ENCODE results near the gene YPEL4. TPM values are rescaled to one million over a fixed set of nuclear protein-coding genes. Genes with fewer than 3 reads are reported as not detected.
A peak's percentile ranks its signal among the peaks of the same experiment; 100 is the strongest.
"Not testable (repeated sequence)": the region's sequence is repeated elsewhere in the genome, so short reads cannot be mapped to it uniquely, and the experiment has no call there.

Gene YPEL4, protein sequence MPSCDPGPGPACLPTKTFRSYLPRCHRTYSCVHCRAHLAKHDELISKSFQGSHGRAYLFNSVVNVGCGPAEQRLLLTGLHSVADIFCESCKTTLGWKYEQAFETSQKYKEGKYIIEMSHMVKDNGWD
- 0.59 TPM for total RNA-seq
- long read RNA-seq, partial matches to known transcripts = 0 of 4 reads
- long read RNA-seq, other reads (novel, unspliced or antisense) = 4 of 4 reads

DNA sequence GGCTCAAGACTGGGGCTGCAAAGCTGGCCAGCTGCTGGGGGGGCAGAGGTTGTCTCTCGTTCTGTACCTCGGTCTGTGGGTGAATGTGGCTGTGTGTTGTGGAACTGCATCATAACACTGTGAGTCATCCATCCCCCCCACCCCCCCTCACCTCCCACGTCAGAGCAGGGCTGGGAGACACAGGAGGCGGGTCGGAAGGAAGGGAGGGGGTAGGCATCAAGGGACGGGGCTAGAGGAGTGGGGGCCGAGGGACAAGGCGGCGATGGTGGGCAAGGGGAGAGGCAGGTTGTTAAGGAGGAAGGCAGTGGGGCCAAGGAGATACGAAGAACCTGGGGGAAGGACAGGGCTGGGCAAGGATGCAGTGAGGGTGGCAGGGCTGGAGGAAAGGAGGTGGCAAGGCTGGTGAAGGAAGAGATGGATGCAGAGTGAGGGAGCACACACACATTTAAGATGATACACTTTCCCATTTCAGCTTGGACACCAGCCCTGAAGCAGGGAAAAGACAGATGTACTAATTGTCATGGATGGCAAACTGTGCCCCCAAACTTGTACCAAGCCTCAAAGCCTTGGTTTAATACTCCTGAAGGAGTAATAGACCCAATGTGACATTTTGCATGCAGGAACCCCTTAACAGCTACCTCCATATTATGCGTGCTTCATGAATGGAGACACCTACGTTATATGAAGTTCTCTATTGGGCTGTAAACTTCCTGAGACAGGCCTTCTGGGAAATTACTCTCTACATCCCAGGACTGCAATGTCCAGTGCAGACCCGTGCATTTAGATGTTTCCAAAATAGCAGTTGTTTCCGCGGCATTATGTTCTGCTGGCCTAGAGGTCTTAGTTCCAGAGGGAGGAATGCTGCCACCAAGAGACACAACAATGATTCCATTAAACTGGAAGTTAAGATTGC is at the start of gene YPEL4:
Gene YPEL4 (minus strand): TSS at position 87 of the 913 bp plus-strand sequence. CDS start 2,805 bp downstream, outside the sequence.
- DNase-seq (ENCODE audit: low spot score) = no peak
- intact Hi-C loops (cut with DNase I) = loop anchor here (5.0 to 10.0 kb wide), 2 partner anchors 155 to 303 kb away; no protein-coding TSS in a partner anchor

DNA sequence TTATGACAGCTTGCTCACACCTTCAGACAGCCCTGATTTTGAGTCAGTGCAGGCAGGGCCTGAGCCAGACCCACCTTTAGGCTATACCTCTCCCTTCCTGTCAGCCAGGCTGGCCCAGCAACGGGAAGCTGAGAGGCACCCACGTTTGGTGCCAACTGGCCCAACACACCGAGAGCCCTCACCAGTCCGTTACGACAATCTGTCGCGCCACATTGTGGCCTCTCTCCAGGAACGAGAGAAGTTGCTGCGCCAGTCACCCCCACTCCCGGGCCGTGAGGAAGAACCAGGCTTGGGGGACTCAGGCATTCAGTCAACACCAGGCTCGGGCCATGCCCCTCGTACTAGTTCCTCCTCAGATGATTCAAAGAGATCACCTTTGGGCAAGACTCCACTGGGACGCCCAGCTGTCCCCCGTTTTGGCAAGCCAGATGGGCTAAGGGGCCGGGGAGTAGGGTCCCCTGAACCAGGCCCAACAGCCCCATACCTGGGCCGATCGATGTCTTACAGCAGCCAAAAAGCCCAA is 49.2 kb upstream of the YPEL4 start:
- no peak for DNase-seq (ENCODE audit: low spot score)
- intact Hi-C loops (cut with DNase I) = no loop called here

DNA sequence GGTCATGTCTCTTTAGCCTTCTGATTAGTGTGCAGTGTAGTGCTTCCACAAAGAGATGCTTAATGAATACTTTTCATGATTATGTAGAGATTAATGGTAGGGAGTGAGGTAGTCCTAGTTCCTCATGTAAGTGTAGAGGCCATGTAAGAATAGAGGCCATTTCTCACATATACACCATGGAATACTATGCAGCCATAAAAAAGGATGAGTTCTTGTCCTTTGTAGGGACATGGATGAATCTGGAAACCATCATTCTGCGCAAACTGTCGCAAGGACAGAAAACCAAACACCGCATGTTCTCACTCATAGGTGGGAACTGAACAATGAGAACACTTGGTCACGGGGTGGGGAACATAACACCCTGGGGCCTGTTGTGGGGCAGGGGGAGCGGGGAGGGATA is 40.8 kb upstream of the YPEL4 start:
- DNase-seq (ENCODE audit: low spot score); intact Hi-C loops (cut with DNase I): not testable (repeated sequence)

DNA sequence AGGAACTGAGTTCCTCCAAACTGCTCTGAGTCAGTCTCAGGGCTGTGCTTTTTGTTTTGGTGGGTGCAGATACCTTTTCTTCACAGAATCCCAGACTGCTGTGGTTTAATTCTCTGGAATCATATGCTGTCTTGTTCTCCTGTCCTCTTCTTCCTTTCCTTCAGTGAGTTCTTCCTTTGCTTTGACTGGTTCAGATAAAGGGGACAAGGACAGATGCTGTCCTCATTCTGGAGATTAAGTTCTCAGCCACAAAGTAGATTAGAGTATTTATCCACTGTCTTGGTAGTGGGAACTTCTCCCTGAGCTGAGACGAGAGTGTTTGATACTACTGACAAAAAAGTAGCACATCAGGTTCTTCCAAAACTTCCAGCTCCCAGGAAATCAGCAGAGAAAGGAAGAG is 31.5 kb upstream of the YPEL4 start:
- intact Hi-C loops (cut with DNase I) = no loop called here
- no peak for DNase-seq (ENCODE audit: low spot score)

DNA sequence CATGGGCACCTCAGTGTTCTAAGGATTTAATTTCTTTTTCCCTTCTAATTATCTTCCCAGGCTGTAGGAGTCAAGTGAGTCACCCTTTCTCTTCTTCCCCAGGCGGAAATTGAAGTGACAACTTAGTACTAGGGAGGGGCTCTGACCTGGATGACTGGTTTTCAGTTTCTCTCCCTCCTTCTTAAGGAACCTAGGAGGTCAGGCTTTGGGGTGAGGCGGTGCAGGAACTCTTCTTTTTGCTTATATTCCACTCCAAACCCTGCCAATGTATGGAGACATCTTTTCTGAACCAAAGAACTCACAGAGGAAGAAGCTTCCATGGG is 30.8 kb upstream of the YPEL4 start:
- intact Hi-C loops (cut with DNase I) = no loop called here
- no peak for DNase-seq (ENCODE audit: low spot score)

DNA sequence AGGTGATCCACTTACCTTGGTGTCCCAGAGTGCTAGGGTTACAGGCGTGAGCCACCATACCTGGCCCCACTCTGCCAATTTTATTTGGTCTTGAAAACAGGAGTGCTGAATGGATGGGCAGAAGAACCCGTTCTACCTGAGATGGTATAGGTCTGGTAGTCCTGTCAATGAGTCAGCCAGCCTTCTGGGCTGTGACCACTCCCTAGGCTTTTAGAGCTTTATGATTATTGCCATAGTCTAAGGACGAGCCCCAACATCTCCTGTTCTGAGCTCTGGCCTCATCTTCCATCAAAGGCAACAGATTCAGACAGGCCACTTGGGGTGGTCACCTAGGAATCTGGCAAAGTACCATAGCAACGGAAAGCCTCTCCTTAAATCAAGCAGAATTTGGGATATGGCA is 29.7 kb upstream of the YPEL4 start:
- intact Hi-C loops (cut with DNase I) = no loop called here
- no peak for DNase-seq (ENCODE audit: low spot score)

DNA sequence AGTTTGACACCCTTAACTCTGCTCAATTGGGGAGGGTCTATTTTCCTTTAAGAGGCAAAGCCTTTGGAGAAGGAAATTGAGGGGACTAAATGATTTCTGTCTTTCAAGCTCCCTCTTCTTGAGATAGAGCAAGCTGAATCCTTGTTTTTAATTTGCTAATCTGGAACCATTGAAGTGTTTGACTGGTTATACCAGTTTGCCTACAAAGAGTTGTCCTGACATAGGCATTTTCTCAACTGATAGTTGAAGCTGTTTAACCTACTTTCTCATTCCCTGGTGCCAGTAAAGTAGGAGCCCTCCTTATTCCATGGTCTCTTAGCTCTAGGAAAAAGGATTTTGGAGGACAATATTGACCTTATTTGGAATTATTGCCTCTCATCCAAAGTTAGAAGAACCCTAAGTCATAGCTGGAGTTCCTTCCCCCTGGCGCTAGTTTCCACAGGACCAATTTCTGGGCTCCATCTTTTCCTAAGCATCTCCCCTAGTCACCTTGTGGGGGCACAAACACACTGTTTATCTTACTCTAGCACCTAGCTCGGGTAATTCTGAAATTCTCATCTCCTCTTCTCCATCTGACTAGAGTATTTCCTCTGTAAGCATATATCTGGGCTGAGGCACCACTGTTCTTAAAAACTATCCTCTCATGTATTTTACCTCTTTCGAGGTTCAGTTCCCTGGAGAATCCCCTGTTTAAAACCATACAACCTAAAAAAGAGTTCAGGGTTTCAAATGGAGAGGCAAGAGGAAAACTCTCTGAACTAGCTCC is 25.6 kb upstream of the YPEL4 start:
- no peak for DNase-seq (ENCODE audit: low spot score)
- intact Hi-C loops (cut with DNase I) = no loop called here

DNA sequence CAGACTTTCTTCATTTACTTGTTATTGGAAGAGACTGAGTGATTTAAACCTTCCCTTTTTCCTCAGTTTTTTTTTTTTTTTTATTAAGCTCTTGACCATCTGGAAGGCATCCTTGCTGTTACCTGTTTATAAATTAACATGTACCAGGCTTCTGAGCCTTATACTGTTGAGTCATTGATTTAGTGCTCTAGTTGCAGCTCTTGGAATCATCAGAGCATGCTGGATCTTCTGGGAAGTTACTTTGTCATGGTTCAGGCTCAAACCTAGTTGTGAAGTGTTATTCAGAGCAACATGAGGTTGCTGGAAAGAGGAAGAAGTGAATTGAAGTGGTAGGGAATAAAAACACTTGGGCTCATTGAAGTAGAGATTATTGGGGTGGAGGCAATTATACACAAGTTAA is 24.5 kb upstream of the YPEL4 start:
- intact Hi-C loops (cut with DNase I) = no loop called here
- DNase-seq (ENCODE audit: low spot score) = no peak

DNA sequence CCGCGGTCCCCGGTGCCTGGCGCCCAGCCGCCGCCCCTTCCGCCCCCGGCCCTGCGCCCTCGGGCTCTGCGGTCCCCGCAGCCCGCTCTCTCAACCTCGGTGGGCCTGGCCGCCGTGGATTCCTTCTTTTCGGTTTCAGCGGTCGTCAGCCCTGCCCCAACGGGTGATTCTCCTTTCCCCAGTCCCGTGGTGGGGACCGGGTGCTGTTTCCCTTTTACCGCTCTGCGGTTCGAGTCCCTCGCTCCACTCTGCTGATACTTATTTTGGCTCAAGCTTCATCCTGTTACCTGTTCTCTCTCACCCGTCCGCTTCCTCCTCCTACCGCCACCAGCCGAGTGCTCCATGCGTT is 18.7 kb upstream of the YPEL4 start:
- no peak for DNase-seq (ENCODE audit: low spot score)
- intact Hi-C loops (cut with DNase I) = loop anchor here (5.0 kb wide), 2 partner anchors 44 to 74 kb away; partner anchors contain the start of genes MED19, SELENOH and TMX2

DNA sequence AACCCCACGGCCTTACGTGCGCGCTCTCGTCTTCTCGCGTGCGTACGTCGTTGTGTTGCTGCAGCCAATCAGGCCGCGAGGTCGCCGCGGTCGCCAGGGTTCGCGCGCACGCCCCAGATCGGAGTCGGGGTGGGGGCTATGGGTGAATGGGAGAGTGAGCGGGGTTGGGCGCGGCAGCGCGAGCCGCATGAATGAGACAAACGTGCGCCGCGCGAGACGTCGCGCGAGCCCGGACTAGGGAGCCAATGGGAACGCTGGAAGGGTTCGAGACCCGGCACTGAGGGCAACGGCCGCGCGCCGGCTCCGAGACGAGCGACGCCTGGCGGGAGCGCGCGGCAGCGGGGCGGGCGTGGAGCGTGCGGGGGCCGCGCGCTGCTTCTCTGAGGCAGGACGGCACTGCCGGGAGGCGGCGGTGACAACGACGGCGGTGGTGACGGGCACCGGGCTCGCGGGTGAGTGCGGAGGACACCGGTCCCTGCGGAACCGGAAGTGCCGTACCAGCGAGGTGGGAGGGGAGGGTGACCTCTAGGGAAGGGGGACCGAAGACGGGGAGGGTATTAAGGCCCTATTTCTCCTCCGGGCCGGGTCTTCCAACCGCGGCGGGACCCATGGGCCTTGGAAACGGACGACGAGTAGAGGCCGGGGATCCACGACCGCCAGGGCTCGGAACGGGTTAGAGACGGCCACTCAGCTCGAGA is 18.2 kb upstream of the YPEL4 start, which contains the start of gene ZDHHC5:
Gene ZDHHC5 (plus strand): TSS at position 379 of the 698 bp plus-strand sequence. CDS start 4,977 bp downstream, outside the sequence.
- intact Hi-C loops (cut with DNase I) = loop anchor here (5.0 kb wide), 2 partner anchors 44 to 74 kb away; partner anchors contain the start of genes MED19, SELENOH and TMX2
- DNase-seq (ENCODE audit: low spot score) = peak; percentile 99

DNA sequence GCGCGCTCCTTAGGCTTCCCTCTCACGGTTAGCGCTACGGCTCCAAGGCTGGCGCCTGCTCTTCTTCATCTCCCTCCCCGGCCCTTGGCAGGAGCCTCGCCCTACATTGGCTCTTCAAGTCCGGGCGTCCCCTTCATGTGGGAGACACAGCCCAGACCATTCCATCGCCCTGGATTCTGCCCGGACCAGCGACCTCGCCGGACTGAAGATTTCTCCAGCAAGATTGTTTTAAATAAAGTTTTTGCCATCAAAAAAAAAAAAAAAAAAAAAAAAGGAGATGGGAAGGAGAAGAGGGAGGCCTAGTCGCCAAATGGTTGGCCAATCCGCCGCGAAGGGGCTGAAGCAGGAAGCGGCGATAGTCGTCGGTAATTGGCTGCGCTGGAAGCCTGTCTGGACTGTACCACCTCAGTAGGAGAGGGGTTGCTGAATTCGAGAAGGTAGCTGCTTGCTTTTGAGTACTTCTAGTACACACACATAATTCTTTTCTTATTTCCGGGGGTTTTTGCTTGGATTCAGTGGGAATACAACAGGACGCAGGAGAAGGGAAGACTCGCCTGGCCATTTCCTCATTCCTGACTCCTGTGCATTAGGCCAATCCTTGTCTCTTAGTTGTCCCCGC is 17.5 kb upstream of the YPEL4 start:
- intact Hi-C loops (cut with DNase I) = loop anchor here (5.0 kb wide), 2 partner anchors 45 to 75 kb away; partner anchors contain the start of genes MED19, SELENOH and TMX2
- DNase-seq (ENCODE audit: low spot score) = peak; percentile 98

DNA sequence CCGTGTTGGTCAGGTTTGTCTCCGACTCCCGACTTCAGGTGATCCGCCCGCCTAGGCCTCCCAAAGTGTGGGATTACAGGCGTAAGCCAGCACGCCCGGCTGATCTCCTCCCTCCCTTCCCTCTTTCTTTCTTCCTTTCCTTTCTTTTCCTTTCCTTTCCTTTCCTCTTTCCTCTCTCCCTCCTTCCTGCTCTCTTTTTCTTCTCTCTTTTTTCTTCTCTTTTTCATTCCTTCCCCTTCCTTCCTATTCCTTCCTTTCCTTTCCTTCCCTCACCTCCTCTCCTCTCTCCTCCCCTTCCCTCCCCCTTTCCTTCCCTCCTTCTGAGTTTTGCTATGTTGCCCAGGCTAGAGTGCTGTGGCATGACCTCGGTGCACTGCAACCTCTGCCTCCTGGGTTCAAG is 14.3 kb upstream of the YPEL4 start:
- intact Hi-C loops (cut with DNase I) = no loop called here
- DNase-seq (ENCODE audit: low spot score) = no peak

DNA sequence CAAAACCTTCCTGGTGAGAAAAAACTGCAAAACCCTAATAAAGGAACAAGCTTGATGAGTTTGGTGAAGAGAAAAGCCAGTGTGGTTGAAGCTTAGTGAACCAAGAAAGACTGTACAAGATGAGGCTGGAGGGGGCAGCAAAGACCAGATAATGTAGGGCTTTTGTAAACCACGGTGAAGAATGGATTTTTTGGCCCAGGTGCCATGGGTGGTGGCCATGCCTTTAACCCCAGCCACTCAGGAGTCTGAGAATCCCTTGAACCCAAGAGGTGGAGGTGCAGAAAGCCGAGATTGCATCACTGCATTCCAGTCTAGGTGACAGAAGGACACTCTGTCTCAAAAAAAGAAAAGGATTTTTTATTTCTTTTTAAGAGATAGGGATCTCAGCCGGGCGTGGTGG is 13.2 kb upstream of the YPEL4 start:
- intact Hi-C loops (cut with DNase I) = no loop called here
- DNase-seq (ENCODE audit: low spot score) = no peak

DNA sequence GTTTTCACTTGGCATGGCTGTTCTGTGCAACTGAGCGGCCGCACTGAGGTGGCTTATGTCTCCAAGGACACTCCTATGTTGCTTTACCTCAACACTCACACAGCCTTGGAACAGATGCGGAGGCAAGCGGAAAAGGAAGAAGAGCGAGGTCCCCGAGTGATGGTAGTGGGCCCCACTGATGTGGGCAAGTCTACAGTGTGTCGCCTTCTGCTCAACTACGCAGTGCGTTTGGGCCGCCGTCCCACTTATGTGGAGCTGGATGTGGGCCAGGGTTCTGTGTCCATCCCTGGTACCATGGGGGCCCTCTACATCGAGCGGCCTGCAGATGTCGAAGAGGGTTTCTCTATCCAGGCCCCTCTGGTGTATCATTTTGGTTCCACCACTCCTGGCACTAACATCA is 10.0 kb upstream of the YPEL4 start:
- DNase-seq (ENCODE audit: low spot score) = no peak
- intact Hi-C loops (cut with DNase I) = no loop called here

DNA sequence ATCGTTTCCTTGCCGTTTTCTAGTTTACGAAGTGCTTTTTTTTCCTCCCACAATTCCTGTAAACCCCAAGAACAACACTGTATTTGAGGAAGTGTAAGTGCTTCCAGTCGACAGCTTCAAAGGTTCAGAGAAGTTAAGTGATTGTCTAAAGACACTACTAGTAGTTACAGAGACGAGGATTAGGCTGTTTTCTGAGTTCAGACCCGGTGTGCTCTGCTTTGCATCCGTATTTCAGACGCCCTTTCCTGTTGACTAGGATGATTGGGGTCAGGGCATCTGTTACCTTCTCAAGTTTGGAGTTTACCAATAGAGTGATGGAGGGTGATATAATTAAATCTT is 8.3 kb upstream of the YPEL4 start:
- intact Hi-C loops (cut with DNase I) = no loop called here
- no peak for DNase-seq (ENCODE audit: low spot score)

DNA sequence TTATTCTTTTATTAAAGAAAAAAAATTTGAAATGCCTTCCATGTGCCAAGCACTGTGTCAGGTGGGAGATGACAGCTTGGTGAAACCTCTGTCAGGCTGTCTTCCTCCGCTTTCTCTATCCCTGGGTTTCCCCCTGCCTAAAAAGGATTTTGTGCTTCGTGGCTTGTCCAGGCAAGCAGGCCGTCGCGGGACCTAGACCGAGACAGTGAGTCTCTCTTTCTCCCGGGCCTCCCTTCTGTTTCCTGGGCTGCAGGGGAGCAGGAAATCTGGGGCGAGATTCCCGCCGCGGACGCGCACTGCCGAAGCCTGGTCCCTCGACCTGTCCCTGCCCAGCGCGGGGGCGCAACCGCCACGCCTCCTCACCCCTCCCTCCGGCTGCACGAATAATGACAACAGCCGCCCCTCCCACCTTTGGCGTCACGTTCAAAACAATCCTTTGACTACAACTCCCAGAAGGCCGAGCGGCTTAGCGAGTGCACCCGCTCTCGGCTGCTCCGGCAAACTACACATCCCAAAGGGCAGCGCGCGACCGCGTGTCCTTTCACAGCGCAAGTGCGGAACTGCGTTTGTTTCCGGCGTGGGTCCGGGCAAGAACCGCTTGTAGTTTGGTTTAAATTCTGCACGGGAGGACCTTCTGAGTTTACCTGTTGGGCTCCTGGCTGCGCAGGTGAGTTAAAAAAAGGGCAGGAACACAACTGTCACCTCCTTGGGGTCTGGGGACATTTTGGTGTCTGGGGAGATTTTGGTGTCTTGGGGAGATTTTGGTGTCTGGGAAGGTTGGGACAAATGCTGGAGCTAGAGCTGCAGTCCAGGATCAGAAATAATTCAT is 7.7 kb upstream of the YPEL4 start, which contains the start of gene CLP1:
Gene CLP1 (plus strand): TSS at position 569 of the 829 bp plus-strand sequence. CDS start 1,715 bp downstream, outside the sequence.
- peak; percentile 100 for DNase-seq (ENCODE audit: low spot score)
- intact Hi-C loops (cut with DNase I) = loop anchor here (2.0 kb wide), 1 partner anchor 921 kb away; the partner anchor contains the start of gene ZFP91

DNA sequence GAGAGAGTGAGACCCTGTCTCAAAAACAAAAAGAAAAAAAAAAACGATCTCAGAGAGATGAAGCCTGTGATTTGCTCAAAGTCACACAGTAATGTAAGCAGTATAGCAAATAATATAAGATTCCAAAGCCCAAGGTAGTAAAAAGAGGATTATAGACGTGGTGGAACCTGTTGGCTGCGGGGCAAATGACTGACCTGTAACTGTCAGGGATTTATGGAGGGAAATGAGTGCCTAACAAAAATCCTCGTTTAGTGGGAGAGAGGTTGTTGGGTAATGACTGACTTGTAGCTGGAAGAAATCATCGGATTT is 7.1 kb upstream of the YPEL4 start:
- intact Hi-C loops (cut with DNase I) = loop anchor here (2.0 kb wide), 1 partner anchor 922 kb away; the partner anchor contains the start of gene ZFP91
- no peak for DNase-seq (ENCODE audit: low spot score)

DNA sequence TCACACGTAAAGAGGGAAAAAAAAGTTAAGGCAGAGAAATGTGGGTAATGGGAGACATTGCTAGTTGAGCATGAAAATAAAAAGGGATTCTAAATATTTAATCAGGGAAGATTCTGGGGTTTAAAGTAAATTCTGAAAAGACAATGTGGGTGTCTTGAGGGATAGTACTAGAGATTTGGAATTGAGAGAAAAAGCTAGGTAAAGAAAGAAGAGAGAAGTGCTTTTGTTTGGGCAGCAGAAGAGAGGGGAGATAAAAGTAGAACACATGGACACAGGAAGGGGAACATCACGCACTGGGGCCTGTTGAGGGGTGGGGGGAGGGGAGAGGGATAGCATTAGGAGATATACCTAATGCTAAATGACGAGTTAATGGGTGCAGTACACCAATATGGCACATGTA is 3.5 kb upstream of the YPEL4 start:
- no peak for DNase-seq (ENCODE audit: low spot score)
- intact Hi-C loops (cut with DNase I) = no loop called here

All from cardiac septum (tissue), 1 donor.